ENCODE measurements around the gene DPEP2. TPM values are rescaled to one million over a fixed set of nuclear protein-coding genes. Genes with fewer than 3 reads are reported as not detected.

Gene DPEP2
- total and polyA plus RNA-seq, 2 of the 4 experiments (the other 2 are of a cell fraction): not detected

- in situ Hi-C loops (cut with MboI; ENCODE audit: low sequenced_read_pairs) (no loop called here), dilution Hi-C loops (cut with HindIII; ENCODE audit: low sequenced_read_pairs, unreplicated experiment) (no loop called here), intact Hi-C loops (cut with micrococcal nuclease) (loop anchor here (10.0 kb wide), 1 partner anchor 262 kb away; no protein-coding TSS in a partner anchor)
- Histone ChIP-seq H2BK20ac (ENCODE audit: low read depth, low read length) (no peak overlapping the region), H3K4me3 (ENCODE audit: insufficient read depth, low read depth, low read length) (no peak overlapping the region), H4K91ac (ENCODE audit: insufficient read depth, low read depth, low read length) (no peak overlapping the region), H4K20me1 (ENCODE audit: insufficient read depth, low read length) (peaks cover 94% of the 10 kb centered on the region), H2BK15ac (ENCODE audit: low read depth, low read length) (no peak overlapping the region), H3K4me1 (ENCODE audit: control insufficient read depth, insufficient read depth, low read length) (peaks cover 52% of the 10 kb centered on the region), H4K5ac (ENCODE audit: low read depth, low read length) (no peak overlapping the region), H3K9ac (ENCODE audit: low read depth, low read length) (no peak overlapping the region), H4K8ac (ENCODE audit: low read depth in 2 of 2, low read length in 2 of 2) (no peak overlapping the region; a peak in 1 of 4 replicates), H2AK5ac (ENCODE audit: low read depth, low read length) (no peak overlapping the region), H2BK120ac (ENCODE audit: low read depth, low read length) (no peak overlapping the region), H3K27ac (ENCODE audit: insufficient read depth, low read length) (no peak overlapping the region), H2AK9ac (replicated peaks; ENCODE audit: low read depth, low read length, poor library complexity) (no peak overlapping the region), H3K4ac (ENCODE audit: low read depth, low read length) (no peak overlapping the region), H2BK5ac (ENCODE audit: low read depth, low read length, poor library complexity, severe bottlenecking) (no peak overlapping the region), H2AFZ (replicated peaks; ENCODE audit: low read length, poor library complexity) (no peak overlapping the region), H3K18ac (ENCODE audit: low read depth, low read length) (no peak overlapping the region), H3K9me3 (ENCODE audit: control insufficient read depth, insufficient read depth, low read length) (no peaks in the 10 kb centered on the region), H3K9me1 (ENCODE audit: insufficient read depth, low read length) (peaks cover 69% of the 10 kb centered on the region), H3K36me3 (ENCODE audit: control insufficient read depth, insufficient read depth, low read length) (peaks cover 62% of the 10 kb centered on the region), H3K14ac (replicated peaks; ENCODE audit: low read depth, low read length) (no peak overlapping the region), H3K23ac (ENCODE audit: low read depth, low read length) (no peak overlapping the region), H3K79me1 (ENCODE audit: low read depth in 1 of 2, low read length in 2 of 2) (peaks cover 48 to 96% of the 10 kb centered on the region in 2 experiments), H3K4me2 (ENCODE audit: low read depth, low read length) (no peak overlapping the region), H3K27me3 (ENCODE audit: control insufficient read depth, insufficient read depth, low read length) (no peaks in the 10 kb centered on the region), H3K56ac (ENCODE audit: extremely low read depth, insufficient read depth, low read length) (no peak overlapping the region)
- no TSS peak for BruUV-seq (replicated peaks)
- ChIA-PET CTCF (no interaction called here), POLR2A (ENCODE audit: unreplicated experiment) (no interaction called here)
- no peak for DNase-seq
- no peak for ATAC-seq (ENCODE audit: low read depth)
- TF ChIP-seq CHD1 (IDR thresholded peaks at IDR 0.05; ENCODE audit: low read depth, low read length): no peak
- WGBS, 2 experiments (ENCODE audit: extremely low coverage in 2 of 2, insufficient read length in 1 of 2): no CpG with 5 or more reads among the region's 2 CpGs
These were observed 36.0 kb downstream of the DPEP2 start for GRCh38 chr16:67963292-67963661.

All from IMR-90 (cell line).